DND-41 (cell line): ENCODE results near the gene FAU.

Source experiments
- EZH2 ChIP-seq: IDR thresholded peaks from 3 replicates; pipeline ENCODE4 v1.6.1; 2012; ENCODE audit warnings: borderline replicate concordance, low read depth, mild to moderate bottlenecking, moderate library complexity, low read length, inconsistent platforms; ENCODE audit not compliant: severe bottlenecking
- TF ChIP-seq, protein P1 (sequence below): IDR thresholded peaks from 2 replicates; pipeline ENCODE4 v1.5.1; 2012; ENCODE audit warnings: borderline replicate concordance, low read length, moderate library complexity, mild to moderate bottlenecking; ENCODE audit not compliant: poor library complexity, severe bottlenecking; ENCODE audit errors: extremely low read depth

DNA sequence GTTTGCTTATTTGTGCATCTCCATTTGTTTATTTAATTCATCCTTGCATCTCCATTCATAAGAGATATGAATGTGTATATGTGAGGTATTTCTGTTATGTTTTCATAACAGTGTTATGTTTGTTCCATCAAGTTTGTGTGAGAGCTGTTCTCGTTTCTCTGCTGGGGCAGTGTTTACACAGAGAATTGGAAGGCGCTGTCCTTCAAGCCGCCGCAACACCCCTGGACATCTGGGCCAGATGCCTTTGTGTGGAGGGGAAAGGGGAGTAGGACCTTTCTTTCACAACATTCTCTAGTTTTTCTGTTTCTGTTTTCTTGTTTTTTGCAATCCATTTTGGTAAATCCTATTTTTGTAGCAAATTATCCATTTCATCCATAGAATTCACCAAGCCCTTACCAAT is 17.3 kb downstream of the FAU start:
- no peak for TF ChIP-seq EZH2
- TF ChIP-seq, protein P1, sequence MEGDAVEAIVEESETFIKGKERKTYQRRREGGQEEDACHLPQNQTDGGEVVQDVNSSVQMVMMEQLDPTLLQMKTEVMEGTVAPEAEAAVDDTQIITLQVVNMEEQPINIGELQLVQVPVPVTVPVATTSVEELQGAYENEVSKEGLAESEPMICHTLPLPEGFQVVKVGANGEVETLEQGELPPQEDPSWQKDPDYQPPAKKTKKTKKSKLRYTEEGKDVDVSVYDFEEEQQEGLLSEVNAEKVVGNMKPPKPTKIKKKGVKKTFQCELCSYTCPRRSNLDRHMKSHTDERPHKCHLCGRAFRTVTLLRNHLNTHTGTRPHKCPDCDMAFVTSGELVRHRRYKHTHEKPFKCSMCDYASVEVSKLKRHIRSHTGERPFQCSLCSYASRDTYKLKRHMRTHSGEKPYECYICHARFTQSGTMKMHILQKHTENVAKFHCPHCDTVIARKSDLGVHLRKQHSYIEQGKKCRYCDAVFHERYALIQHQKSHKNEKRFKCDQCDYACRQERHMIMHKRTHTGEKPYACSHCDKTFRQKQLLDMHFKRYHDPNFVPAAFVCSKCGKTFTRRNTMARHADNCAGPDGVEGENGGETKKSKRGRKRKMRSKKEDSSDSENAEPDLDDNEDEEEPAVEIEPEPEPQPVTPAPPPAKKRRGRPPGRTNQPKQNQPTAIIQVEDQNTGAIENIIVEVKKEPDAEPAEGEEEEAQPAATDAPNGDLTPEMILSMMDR, result no peak
